ENCODE results near the gene FUT1. TPM values are rescaled to one million over a fixed set of nuclear protein-coding genes. Genes with fewer than 3 reads are reported as not detected.
"Not testable (repeated sequence)": the region's sequence is repeated elsewhere in the genome, so short reads cannot be mapped to it uniquely, and the experiment has no call there.

The FUT1 gene
- total RNA-seq, 1 donor from 2014 or later, result 0.23 TPM

DNA sequence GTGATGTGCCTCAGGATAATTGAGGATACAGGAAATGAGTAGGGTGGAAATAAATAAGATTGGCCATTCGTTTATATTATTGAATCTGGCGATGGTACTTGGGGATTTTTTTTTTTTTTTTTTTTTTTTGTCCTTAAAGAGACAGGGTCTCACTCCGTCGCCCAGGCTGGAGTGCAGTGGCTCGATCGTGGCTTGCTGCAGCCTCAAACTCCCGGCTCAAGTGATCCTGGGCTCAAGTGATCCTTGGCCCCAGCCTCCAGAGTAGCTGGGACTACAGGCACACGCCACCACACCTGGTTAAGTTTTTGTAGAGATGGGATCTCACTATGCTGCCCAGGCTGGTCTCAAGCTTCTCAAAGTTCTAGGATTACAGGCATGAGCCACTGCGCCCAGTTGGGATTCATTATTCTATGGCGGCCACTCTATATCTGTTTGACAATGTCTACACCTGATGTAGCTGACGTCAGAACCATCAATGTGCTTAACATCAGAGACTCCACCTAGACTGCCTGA lies 30.2 kb downstream of the FUT1 start:
- intact Hi-C loops (cut with micrococcal nuclease), result no loop called here
- Mint-ChIP-seq H3K4me3 (peak overlapping the region; percentile 21), H3K36me3 (ENCODE audit: low read depth) (peaks cover 15% of the 10 kb centered on the region), H3K9me3 (peaks cover 18% of the 10 kb centered on the region), H3K27me3 (no peaks in the 10 kb centered on the region), H3K27ac (no peak overlapping the region), H3K4me1 (peaks cover 18% of the 10 kb centered on the region)
- no peak for DNase-seq

DNA sequence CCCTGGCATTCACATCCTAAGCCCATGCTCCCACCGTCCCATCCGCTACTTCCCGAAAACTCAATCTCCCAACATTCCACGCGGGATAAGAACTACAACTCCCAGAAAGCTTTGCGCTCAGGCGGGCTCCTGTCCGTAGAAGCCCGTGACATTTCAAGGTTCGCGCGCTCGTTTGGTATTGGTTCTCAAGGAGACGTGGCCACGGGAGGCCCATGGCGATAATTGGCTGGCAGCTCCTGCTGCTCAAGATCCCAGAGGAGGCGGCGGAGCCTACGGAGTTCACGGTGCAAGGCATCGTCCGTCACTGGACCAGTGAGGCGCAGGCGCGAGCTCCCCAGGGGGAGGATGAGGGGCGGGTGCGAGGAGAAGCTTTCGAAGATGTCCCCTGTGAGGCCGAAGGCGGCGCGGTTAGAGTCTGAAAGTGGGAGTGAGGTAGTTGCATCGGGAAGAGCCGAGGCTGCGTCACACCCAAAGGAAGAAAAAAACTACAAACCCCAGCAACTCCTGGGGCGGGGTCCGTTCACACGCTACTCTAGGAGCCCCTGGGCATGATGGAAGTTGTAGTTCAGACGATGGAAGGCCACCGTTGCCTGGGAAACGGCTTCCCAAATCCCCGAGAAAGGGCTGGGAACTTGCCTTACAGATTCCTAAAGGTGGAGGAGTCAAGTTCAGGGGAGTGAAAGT lies 31.7 kb downstream of the FUT1 start:
- Mint-ChIP-seq H3K27me3 (no peaks in the 10 kb centered on the region), H3K36me3 (ENCODE audit: low read depth) (peaks cover 6% of the 10 kb centered on the region), H3K4me3 (peak overlapping the region; percentile 91), H3K27ac (peak overlapping the region; percentile 97), H3K9me3 (peaks cover 8% of the 10 kb centered on the region), H3K4me1 (peaks cover 12% of the 10 kb centered on the region)
- intact Hi-C loops (cut with micrococcal nuclease), result loop anchor here (1.0 to 2.0 kb wide), 2 partner anchors 25 to 84 kb away; partner anchors contain the start of gene DBP
- DNase-seq, result peak; percentile 98

DNA sequence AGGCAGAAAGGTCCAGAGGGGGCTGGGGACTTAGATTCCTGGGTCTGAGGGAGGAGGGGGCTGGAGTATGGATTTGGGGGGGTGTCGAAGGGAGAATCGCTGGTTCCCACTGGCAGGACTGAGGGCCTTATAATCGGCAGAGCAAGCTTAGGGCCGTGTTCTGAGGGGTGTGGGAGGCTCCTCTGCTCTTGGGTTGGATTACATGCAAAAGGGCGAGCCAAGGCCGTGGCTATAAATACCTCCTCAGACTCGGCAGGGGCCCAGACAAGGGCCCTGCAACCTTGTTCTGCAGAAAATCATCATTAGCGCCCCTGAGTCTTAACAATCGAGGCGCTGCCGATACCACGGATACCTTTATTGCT lies 32.2 kb downstream of the FUT1 start:
- no peak for DNase-seq
- Mint-ChIP-seq H3K9me3 (peaks cover 4% of the 10 kb centered on the region), H3K36me3 (ENCODE audit: low read depth) (peaks cover 3% of the 10 kb centered on the region), H3K27ac (peak overlapping the region; percentile 97), H3K4me3 (peak overlapping the region; percentile 91), H3K4me1 (peaks cover 8% of the 10 kb centered on the region), H3K27me3 (no peaks in the 10 kb centered on the region)
- intact Hi-C loops (cut with micrococcal nuclease), result loop anchor here (2.0 kb wide), 1 partner anchor 83 kb away; the partner anchor contains the start of gene DBP

DNA sequence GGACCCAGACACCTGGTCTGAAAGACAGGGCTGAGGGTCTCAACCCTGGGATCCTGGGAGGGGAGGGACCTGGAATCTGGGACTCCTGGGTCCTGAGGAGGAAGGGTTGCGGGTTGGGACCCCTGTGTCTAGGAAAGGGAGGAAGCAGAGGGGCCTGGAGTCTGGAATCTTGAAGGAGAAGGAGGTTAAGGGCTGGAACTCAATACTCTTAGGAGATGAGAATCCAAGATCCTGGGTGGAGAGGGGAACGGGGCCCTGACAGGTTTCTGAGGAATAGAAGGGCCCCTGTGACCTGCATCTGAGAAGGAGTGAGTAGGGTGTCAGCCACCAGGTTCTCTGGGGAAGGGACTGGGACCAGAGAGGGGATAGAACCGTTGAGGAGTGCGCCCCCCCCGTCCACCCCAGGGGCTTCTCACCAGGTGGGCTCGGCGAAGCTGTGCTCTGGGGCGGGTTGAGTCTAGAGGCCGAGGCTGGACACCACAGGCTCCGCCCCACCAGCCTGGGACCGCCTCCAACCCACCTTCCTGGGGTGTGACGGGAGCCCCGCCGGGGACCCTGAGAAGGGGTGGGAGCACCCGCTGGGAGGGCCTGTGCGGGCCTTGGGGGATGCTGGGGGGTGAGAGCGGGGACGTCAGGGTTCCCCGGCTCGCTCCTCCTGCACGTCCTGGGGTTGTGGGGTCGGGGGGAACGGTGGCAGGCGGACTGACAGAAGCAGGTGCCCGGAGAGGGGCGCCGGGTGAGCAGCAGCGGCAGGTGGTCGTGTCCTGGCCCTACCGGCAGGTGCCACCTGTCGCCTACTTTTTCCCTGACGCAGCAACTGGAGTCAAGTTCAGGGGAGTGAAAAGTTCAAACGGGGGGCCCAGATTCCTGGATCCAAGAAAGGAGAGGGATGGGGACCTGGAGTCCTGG lies 32.9 kb downstream of the FUT1 start, which contains the start of gene MAMSTR:
MAMSTR (minus strand) TSS at position 463 of the 909 bp plus-strand sequence. CDS start 694 bp downstream, outside the sequence.
- intact Hi-C loops (cut with micrococcal nuclease), result loop anchor here (2.0 to 10.0 kb wide), 2 partner anchors 83 to 385 kb away; partner anchors contain the start of gene DBP
- Mint-ChIP-seq H3K27me3 (no peaks in the 10 kb centered on the region), H3K36me3 (ENCODE audit: low read depth) (no peaks in the 10 kb centered on the region), H3K9me3 (no peaks in the 10 kb centered on the region), H3K27ac (peak within 1 kb of the TSS; percentile 97), H3K4me1 (peaks cover 9% of the 10 kb centered on the region), H3K4me3 (peak within 1 kb of the TSS; percentile 91)
- DNase-seq, result no peak

DNA sequence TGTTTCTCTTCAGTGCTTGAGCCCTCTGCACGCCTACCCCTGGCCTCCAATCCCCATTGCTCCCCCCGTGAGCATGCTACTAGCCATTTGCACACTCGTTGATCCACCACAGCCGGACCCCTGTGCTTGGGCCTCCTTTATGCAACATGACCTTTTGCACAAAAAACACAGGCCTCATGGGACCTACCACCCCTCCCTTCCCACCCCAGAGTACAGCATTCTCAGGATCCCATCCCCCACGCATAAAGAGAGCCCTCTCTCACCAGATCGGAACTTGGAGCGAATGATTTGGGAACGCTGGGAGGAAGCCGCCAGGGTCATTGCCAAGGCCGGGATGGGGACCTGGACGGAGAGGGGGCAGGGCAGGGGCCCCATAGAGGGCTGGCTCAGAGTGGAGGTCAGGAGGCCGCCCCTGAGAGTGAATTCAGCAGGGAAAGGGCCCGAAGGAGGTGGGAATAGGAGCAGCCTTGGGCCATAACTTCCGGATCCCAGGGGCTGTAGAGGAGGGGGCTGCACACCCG lies 33.7 kb downstream of the FUT1 start:
- H3K36me3 Mint-ChIP-seq (ENCODE audit: low read depth), result no peaks in the 10 kb centered on the region
- H3K4me3 Mint-ChIP-seq, result no peak overlapping the region
- no peaks in the 10 kb centered on the region for H3K27me3 Mint-ChIP-seq
- intact Hi-C loops (cut with micrococcal nuclease), result loop anchor here (10.0 kb wide), 1 partner anchor 384 kb away; no protein-coding TSS in a partner anchor
- peaks cover 11% of the 10 kb centered on the region for H3K4me1 Mint-ChIP-seq
- H3K9me3 Mint-ChIP-seq, result no peaks in the 10 kb centered on the region
- no peak overlapping the region for H3K27ac Mint-ChIP-seq
- no peak for DNase-seq

DNA sequence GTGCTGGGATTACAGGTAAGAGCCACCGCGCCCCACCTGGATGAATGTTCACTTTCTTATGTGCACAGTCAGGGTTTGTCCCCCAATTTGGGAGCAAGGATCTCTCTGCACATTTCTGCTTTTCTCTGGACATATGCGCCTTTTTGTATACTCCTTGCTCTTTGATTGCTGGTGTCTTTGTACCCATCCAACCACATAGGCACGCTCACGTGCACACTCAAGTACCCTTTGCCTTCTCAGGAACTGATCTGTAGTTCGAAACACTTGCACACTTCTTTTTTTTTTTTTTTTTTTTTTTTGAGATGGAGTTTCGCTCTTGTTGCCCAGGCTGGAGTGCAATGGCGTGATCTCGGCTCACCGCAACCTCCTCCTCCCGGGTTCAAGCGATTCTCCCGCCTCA lies 34.3 kb downstream of the FUT1 start:
- not testable (repeated sequence) for DNase-seq; H3K27ac Mint-ChIP-seq; H3K27me3 Mint-ChIP-seq; H3K4me3 Mint-ChIP-seq; H3K9me3 Mint-ChIP-seq; H3K36me3 Mint-ChIP-seq (ENCODE audit: low read depth)
- intact Hi-C loops (cut with micrococcal nuclease), result loop anchor here (10.0 kb wide), 1 partner anchor 383 kb away; no protein-coding TSS in a partner anchor
- peaks cover 16% of the 10 kb centered on the region for H3K4me1 Mint-ChIP-seq

DNA sequence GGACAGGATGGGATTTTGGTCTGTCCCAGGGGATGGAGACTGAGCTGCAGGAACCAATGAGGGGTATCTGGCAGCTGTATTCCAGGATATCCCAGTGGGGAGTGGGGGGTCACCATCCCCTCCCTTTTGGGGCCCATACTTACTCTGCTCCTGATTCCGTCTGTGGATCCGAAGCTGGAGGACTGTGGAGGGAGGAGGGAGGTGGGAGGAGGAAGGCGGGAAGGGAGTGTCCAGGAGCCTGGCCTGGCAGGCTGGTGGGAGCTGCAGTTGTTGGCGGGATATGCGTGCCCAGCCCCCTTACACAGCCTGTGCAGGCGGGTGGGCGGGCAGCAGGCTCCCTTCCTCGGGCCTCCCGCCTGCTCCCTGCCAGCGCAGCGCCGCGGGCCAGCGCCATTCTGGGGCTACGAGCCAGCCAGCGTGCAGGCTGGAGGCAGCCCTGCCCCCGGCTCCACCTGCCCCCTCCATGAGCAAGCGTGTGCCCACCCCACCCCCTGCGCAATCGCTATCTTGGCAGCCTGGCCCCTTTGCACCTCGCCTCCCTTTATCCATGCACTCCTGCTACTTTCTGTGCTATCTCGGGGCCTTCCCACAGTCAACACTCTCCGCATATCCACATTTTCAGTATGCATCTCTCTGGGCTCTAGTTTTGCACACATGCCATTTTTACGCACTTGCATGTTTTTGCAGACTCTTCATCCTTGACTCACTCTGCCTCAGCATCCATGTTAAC lies 35.7 kb downstream of the FUT1 start:
- Mint-ChIP-seq H3K4me3 (no peak overlapping the region), H3K36me3 (ENCODE audit: low read depth) (peaks cover 2% of the 10 kb centered on the region), H3K27ac (no peak overlapping the region), H3K27me3 (no peaks in the 10 kb centered on the region), H3K9me3 (no peaks in the 10 kb centered on the region), H3K4me1 (peaks cover 17% of the 10 kb centered on the region)
- no peak for DNase-seq
- intact Hi-C loops (cut with micrococcal nuclease), result loop anchor here (10.0 kb wide), 1 partner anchor 382 kb away; no protein-coding TSS in a partner anchor

DNA sequence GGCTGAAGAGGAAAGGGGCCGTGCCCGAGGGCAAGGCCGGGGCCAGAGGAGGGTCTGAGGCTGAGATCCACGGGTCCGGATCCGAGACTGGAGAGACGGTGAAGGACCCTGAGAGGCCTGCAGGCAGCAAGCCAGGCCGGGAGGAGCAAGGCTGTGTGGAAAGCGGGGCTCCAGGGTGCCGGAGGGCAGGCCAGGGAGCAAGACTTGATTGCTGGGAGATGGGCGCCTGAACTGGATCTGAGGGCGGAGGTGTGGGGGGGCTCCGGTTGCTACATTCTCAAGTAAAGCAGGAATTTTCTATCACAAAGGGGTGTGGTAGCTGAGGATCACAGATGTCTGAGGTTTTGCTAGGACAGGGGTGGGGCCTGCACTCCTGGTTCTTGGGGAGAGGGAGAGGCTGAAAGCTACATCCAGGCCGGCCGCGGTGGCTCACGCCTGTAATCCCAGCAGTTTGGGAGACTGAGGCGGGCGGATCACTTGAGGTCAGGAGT lies 36.7 kb downstream of the FUT1 start:
- Mint-ChIP-seq H3K36me3 (ENCODE audit: low read depth) (peaks cover 4% of the 10 kb centered on the region), H3K4me1 (peaks cover 12% of the 10 kb centered on the region), H3K4me3 (peak overlapping the region; percentile 4), H3K27ac (no peak overlapping the region), H3K9me3 (no peaks in the 10 kb centered on the region), H3K27me3 (no peaks in the 10 kb centered on the region)
- peak; percentile 61 for DNase-seq
- intact Hi-C loops (cut with micrococcal nuclease), result loop anchor here (10.0 kb wide), 1 partner anchor 381 kb away; no protein-coding TSS in a partner anchor

DNA sequence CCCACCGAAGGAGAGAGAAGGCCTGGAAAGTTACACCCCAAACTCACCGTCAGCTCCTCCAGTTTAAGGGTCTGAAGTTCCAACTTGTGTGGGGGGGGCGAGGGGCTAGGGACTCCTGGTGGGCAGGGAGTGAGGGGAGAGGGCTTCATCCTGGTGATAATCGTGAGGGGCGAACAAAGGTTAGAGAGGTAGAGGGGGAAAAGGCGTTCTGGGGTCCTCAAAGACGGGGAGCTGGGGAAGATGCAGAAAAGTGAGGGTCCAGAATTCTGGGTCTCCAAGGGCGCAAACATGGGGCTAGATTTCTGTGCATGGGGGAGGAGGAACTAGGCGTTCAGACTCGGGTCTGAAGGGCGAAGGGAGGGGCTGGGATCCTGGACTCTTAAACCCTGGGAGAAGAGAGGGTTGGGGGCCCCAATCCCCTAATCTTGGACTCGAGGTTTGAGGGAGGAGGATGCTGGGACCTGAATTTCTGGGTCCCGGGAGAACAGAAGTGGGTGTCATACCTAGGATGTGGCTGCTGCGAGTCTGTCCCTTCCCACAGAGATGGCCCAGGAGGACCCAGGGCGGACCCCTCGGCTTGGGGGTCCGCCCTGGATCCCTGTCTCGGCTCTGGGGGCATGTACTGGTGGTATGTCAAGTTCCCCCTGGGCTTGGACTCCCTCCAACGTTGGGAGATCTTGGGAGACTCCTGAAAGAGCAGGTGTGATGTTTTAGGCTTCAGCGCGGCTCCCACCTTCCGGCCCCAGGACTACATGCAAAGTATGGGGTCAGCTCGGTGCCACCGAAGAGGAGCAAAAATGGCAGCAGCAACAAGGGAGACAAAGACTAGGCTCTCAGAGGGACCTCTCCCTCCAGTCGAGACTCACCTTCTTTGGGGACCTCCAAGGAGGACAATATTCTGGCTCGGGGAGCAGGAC lies 37.4 kb downstream of the FUT1 start:
- peaks cover 12% of the 10 kb centered on the region for H3K4me1 Mint-ChIP-seq
- no peaks in the 10 kb centered on the region for H3K27me3 Mint-ChIP-seq
- intact Hi-C loops (cut with micrococcal nuclease), result loop anchor here (1.0 to 10.0 kb wide), 5 partner anchors 23 to 380 kb away; partner anchors contain the start of genes CA11 and SYNGR4

DNA sequence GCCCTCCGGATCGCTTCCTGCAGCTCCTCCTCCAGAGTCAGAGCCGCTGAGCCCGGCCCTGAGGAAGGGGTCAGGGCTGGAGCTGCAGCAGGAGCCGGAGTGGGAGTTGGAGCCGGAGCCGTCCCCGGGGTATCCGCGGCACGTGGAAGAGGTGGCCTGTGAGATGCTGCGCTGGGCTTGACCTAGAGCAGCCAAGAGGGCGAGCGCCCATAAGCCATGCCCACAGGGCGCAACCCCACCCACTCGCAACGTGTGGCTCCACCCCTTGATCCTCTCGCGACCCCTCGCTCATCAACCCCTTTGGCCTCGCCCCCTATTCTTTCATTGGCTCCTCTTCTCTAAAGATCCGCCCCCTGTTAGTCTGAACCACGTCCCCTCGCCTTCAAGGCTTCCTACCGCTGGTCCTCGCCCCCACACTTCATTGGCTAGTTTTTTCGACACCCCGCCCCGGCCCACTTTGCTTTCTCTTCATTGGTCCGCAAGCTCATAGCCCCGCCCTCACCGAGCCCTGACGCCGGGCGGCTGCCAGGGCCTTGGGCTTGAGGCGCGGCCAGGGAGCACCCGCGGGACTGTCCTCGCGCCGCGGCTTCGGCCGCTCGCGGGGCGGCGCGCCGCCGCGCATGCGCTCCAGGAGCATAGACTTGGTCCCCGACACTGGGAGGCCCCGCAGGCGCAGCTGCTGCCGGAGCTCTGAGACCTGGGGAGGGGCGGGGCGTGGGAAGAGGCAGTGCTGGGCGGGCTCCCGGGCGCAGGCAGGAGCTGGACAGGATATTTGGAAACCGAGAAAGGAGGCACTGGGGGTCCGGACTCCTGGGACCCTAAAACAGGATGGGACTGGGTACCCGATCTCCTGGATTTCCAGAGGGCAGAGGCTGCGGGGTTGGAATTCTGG lies 38.3 kb downstream of the FUT1 start:
- intact Hi-C loops (cut with micrococcal nuclease), result loop anchor here (1.0 to 10.0 kb wide), 5 partner anchors 24 to 379 kb away; partner anchors contain the start of genes CA11 and SYNGR4
- H3K4me3 Mint-ChIP-seq, result peak overlapping the region; percentile 88
- H3K36me3 Mint-ChIP-seq (ENCODE audit: low read depth), result peaks cover 4% of the 10 kb centered on the region

More for the DNA sequence above, 37.4 kb downstream of the FUT1 start:
- H3K4me3 Mint-ChIP-seq, result peak overlapping the region; percentile 88
- peaks cover 4% of the 10 kb centered on the region for H3K36me3 Mint-ChIP-seq (ENCODE audit: low read depth)
- DNase-seq, result no peak
- H3K9me3 Mint-ChIP-seq, result no peaks in the 10 kb centered on the region
- H3K27ac Mint-ChIP-seq, result peak overlapping the region; percentile 87

More for the DNA sequence above, 38.3 kb downstream of the FUT1 start:
- Mint-ChIP-seq H3K27me3 (no peaks in the 10 kb centered on the region), H3K9me3 (no peaks in the 10 kb centered on the region), H3K27ac (peak overlapping the region; percentile 87), H3K4me1 (peaks cover 12% of the 10 kb centered on the region)
- DNase-seq, result peak; percentile 100
